Epithelial cell of esophagus (primary cell): ENCODE measurements around the gene CFHR3.
"Not testable (repeated sequence)": the region's sequence is repeated elsewhere in the genome, so short reads cannot be mapped to it uniquely, and the experiment has no call there.

Experiments used
- DNase-seq: peaks from one replicate; pipeline ENCODE4 v3.0.0; 2010; ENCODE audit warnings: low read depth
- H3K4me3 ChIP-seq: 2 replicates; pipeline ENCODE4 v1.5.1; 2011; ENCODE audit warnings: mild to moderate bottlenecking, low read length, control low read depth
- CTCF ChIP-seq: IDR thresholded peaks from 2 replicates; pipeline ENCODE4 v1.5.1; 2011; ENCODE audit warnings: low read depth, mild to moderate bottlenecking, low read length, control low read depth, inconsistent platforms; ENCODE audit not compliant: insufficient read depth; ENCODE audit errors: missing control alignments

The CFHR3 gene

DNA sequence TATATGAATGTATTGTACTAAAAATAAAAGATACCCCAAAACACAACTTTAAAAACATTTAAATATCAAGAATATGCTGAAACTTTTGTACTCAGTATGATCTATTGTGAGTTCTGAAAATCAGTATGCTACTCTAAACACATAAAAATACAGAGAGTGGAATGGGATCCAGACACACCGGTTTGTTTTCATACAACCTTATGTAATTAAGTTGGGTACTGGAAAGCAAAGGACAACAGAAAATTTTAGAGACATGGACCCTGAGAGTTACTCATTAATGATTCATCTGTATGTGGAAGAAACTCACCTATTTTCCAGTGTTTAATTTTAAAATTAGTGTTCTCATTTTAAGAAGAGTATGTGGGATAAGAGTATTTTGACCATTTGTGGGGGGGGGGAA lies 927 bp upstream of the CFHR3 start:
- H3K4me3 ChIP-seq: no peak overlapping the region
- DNase-seq: no peak
- TF ChIP-seq CTCF: no peak

DNA sequence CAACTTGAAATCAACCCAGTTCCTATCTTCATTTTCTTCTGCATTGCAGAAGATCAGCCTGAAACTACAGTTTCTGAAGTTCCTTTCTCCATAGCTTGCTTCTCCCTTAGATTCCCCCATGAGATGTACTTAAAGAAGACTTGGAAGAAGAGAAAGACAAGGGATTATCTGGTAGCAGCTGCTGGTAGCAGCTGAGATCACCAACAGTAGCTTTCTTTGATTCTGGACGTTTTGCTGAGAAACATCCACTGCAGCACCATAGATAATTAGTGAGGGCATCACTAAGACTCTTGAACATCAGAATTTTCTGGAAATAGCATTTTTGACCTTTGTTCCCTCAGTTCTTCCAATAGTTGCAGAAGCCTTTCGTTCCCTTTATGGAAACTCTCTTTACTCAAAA lies 465 bp upstream of the CFHR3 start:
- DNase-seq: no peak
- no peak for TF ChIP-seq CTCF

GRCh38 chr1:196777603-196778002 lies 3.0 kb downstream of the CFHR3 start:
- DNase-seq: no peak
- H3K4me3 ChIP-seq: no peak overlapping the region
- no peak for TF ChIP-seq CTCF

More for the DNA sequence above, 465 bp upstream of the CFHR3 start:
- H3K4me3 ChIP-seq: no peak overlapping the region

DNA sequence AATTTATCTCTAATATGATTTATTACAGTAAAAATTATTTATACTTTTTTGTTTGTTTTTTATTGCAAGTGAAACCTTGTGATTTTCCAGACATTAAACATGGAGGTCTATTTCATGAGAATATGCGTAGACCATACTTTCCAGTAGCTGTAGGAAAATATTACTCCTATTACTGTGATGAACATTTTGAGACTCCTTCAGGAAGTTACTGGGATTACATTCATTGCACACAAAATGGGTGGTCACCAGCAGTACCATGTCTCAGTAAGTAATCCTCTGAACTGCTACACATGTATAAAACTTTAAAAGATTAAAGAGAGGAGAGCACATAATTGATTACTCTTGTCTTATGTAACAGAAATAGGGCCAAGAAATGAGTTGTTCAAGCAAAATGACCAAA lies 4.5 kb downstream of the CFHR3 start:
- no peak for TF ChIP-seq CTCF
- no peak for DNase-seq
- no peak overlapping the region for H3K4me3 ChIP-seq

DNA sequence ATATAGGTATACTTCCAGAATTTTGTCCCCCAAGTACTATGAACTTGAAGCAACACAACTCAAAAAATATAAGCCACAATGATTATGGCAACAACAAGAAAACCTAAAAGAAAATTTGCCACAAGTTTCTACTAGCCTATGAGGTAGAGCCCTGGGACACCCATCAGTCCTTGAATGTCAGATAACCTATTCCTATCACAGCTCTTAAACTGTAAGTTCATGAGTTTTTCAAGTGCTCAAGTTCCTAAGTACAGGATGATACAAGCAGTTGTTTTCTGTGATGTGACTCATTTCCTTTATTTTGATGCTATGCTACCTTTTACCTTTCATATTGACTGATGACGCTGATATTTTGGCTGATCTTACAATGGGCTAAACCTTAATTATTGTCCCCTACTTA lies 16.6 kb downstream of the CFHR3 start:
- H3K4me3 ChIP-seq: not testable (repeated sequence)
- peak; percentile 13 for DNase-seq

DNA sequence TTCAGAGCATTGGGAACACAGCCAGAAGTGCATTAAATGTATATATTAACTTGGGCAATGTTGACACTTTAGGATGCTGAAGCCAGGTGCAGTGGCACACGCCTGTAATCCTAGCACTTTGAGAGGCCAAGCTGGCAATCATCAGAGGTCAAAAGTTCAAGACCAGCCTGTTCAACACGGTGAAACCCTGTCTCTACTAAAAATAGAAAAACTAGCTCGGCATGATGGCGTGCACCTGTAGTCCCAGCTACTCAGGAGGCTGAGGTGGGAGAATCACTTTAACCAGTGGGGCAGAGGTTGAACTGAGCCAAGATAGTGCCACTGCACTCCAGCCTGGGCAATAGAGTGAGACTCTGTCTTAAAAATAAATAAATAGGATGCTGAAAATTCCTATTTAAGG lies 19.5 kb downstream of the CFHR3 start:
- DNase-seq, H3K4me3 ChIP-seq: not testable (repeated sequence)

DNA sequence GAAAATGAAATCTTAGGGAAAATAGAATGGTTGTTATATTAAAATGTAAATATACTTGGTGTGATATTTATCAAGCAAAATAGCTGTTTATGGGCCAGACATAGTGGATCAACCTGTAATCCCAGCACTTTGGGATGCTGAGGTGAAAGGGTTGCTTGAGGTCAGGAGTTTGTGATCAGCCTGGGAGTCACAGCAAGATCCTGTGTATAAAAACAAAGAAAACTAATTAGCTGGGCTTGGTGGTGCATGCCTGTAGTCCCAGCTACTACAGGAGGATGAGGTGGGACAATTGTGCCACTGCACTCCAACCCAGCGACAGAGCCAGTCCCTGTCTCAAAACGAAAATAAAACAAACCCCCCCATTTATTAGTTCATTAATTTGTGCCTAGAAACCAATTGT lies 23.3 kb downstream of the CFHR3 start:
- no peak for TF ChIP-seq CTCF
- H3K4me3 ChIP-seq: no peak overlapping the region
- no peak for DNase-seq

GRCh38 chr1:196801920-196802319 lies 27.3 kb downstream of the CFHR3 start:
- not testable (repeated sequence) for H3K4me3 ChIP-seq, DNase-seq

GRCh38 chr1:196808529-196809235 lies 34.0 kb downstream of the CFHR3 start:
- TF ChIP-seq CTCF: no peak
- no peak for DNase-seq
- no peak overlapping the region for H3K4me3 ChIP-seq

- peak; percentile 5 for DNase-seq
- not testable (repeated sequence) for H3K4me3 ChIP-seq
Observed at GRCh38 chr1:196817442-196817841, 42.8 kb downstream of the CFHR3 start.

DNA sequence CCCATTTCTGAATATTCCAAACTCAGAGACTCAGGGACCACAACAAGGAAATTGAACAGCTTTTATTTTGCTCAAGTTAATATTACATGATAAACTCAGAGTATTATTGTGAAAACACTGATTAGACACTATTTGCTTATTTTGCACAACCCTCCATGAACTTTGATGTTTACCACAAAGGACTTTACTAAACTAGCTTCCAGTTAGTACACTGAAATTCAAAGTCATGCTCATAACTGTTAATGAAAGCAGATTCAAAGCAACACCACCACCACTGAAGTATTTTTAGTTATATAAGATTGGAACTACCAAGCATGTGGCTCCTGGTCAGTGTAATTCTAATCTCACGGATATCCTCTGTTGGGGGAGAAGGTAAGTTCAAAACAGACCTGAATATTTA lies 44.9 kb downstream of the CFHR3 start, which contains the start of gene CFHR1:
CFHR1 (plus strand) TSS at position 201 of the 400 bp plus-strand sequence; CDS start at position 315, 114 bp downstream.
- not testable (repeated sequence) for DNase-seq, H3K4me3 ChIP-seq

- DNase-seq: peak; percentile 49
- not testable (repeated sequence) for H3K4me3 ChIP-seq
Observed at GRCh38 chr1:196827860-196828259, 53.2 kb downstream of the CFHR3 start.
